Measurements from ENCODE around the gene ISL2.

GRCh38 chr15:76328958-76329357 is 7.6 kb upstream of the ISL2 start:
- no peak for TF ChIP-seq EZH2 (IDR thresholded peaks at IDR 0.05; ENCODE audit: low read length, missing control alignments)
- TF ChIP-seq, protein P1, sequence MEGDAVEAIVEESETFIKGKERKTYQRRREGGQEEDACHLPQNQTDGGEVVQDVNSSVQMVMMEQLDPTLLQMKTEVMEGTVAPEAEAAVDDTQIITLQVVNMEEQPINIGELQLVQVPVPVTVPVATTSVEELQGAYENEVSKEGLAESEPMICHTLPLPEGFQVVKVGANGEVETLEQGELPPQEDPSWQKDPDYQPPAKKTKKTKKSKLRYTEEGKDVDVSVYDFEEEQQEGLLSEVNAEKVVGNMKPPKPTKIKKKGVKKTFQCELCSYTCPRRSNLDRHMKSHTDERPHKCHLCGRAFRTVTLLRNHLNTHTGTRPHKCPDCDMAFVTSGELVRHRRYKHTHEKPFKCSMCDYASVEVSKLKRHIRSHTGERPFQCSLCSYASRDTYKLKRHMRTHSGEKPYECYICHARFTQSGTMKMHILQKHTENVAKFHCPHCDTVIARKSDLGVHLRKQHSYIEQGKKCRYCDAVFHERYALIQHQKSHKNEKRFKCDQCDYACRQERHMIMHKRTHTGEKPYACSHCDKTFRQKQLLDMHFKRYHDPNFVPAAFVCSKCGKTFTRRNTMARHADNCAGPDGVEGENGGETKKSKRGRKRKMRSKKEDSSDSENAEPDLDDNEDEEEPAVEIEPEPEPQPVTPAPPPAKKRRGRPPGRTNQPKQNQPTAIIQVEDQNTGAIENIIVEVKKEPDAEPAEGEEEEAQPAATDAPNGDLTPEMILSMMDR (conservative IDR thresholded peaks at IDR 0.05 in 1 of 2, IDR thresholded peaks at IDR 0.05 in 1 of 2; ENCODE audit: low read depth in 1 of 2, low read length in 2 of 2) = no peak

Measured in fibroblast of lung (primary cell).